HS-5 (cell line): ENCODE measurements around the gene ACRV1.
"Not testable (repeated sequence)": the region's sequence is repeated elsewhere in the genome, so short reads cannot be mapped to it uniquely, and the experiment has no call there.

Experiments used
- DNase-seq: peaks from one replicate; pipeline ENCODE4 v3.0.0-alpha.2; 2012; ENCODE audit warnings: low read depth

ACRV1 gene

GRCh38 chr11:125680747-125681146 lies at the start of gene ACRV1:
ACRV1 (minus strand) TSS chr11:125680847; CDS start chr11:125680780, 67 bp downstream.
- no peak for DNase-seq

- DNase-seq: no peak
Measured at GRCh38 chr11:125728969-125729368, 48.3 kb upstream of the ACRV1 start.

- DNase-seq: no peak
Measured at GRCh38 chr11:125724125-125724524, 43.5 kb upstream of the ACRV1 start.

GRCh38 chr11:125720781-125721180 lies 40.1 kb upstream of the ACRV1 start:
- DNase-seq: no peak

GRCh38 chr11:125704686-125705085 lies 24.0 kb upstream of the ACRV1 start:
- DNase-seq: not testable (repeated sequence)

GRCh38 chr11:125701858-125702621 lies 21.4 kb upstream of the ACRV1 start:
- no peak for DNase-seq

GRCh38 chr11:125701018-125701610 lies 20.5 kb upstream of the ACRV1 start:
- no peak for DNase-seq

- DNase-seq: no peak
Measured at GRCh38 chr11:125694951-125695350, 14.3 kb upstream of the ACRV1 start.

GRCh38 chr11:125692887-125693286 lies 12.2 kb upstream of the ACRV1 start:
- no peak for DNase-seq

GRCh38 chr11:125690006-125690405 lies 9.4 kb upstream of the ACRV1 start:
- no peak for DNase-seq

GRCh38 chr11:125689274-125689859 lies 8.7 kb upstream of the ACRV1 start:
- no peak for DNase-seq

- no peak for DNase-seq
Measured at GRCh38 chr11:125688632-125689031, 8.0 kb upstream of the ACRV1 start.

GRCh38 chr11:125688066-125688465 lies 7.4 kb upstream of the ACRV1 start:
- DNase-seq: no peak

GRCh38 chr11:125685228-125685627 lies 4.6 kb upstream of the ACRV1 start:
- no peak for DNase-seq

GRCh38 chr11:125679837-125680236 lies 810 bp downstream of the ACRV1 start:
- no peak for DNase-seq

GRCh38 chr11:125679397-125679796 lies 1.2 kb downstream of the ACRV1 start:
- no peak for DNase-seq

- DNase-seq: no peak
Measured at GRCh38 chr11:125675196-125675595, 5.5 kb downstream of the ACRV1 start.

- no peak for DNase-seq
Measured at GRCh38 chr11:125674210-125674609, 6.4 kb downstream of the ACRV1 start.

- DNase-seq: no peak
Measured at GRCh38 chr11:125671561-125671960, 9.1 kb downstream of the ACRV1 start.

- no peak for DNase-seq
Measured at GRCh38 chr11:125670172-125670571, 10.5 kb downstream of the ACRV1 start.

- DNase-seq: no peak
Measured at GRCh38 chr11:125667151-125667550, 13.5 kb downstream of the ACRV1 start.

- DNase-seq: no peak
Measured at GRCh38 chr11:125663910-125664309, 16.7 kb downstream of the ACRV1 start.

GRCh38 chr11:125662689-125663088 lies 18.0 kb downstream of the ACRV1 start:
- DNase-seq: no peak
